Thoracic aorta (tissue), 2 donors: ENCODE measurements around the gene MUC5AC. TPM values are rescaled to one million over a fixed set of nuclear protein-coding genes. Genes with fewer than 3 reads are reported as not detected.

Experiments
- ATAC-seq: fragments of 150-250 bp; one replicate; pipeline ENCODE4 v1.8.0; 2017; ENCODE audit warnings: low read depth; ENCODE audit not compliant: insufficient number of reproducible peaks, low FRiP score
- DNase-seq: peaks from one replicate; pipeline ENCODE4 v3.0.0-alpha.2; 2020; ENCODE audit warnings: low spot score
- H3K27ac ChIP-seq, 2 donors: fragments of 200-600 bp; sonication (generic); 1 replicate in 1 of 2; 2 replicates in 1 of 2; pipeline ENCODE4 v1.5.1; 2016; ENCODE audit warnings: mild to moderate bottlenecking in 2 of 2, moderate library complexity in 2 of 2
- H3K27me3 ChIP-seq: fragments of 200-600 bp; sonication (generic); replicated peaks from 2 replicates; pipeline ENCODE4 v1.6.0; 2016; ENCODE audit warnings: mild to moderate bottlenecking; ENCODE audit not compliant: insufficient read depth
- H3K36me3 ChIP-seq: fragments of 200-600 bp; sonication (generic); one replicate; pipeline ENCODE4 v1.5.1; 2016
- H3K4me1 ChIP-seq, 2 donors: fragments of 200-600 bp; sonication (generic); 1 replicate in 1 of 2; 2 replicates in 1 of 2; pipeline versions ENCODE4 v1.5.1 to v1.6.0; 2016; ENCODE audit warnings: low read depth in 2 of 2, mild to moderate bottlenecking in 1 of 2; ENCODE audit not compliant: control insufficient read depth in 1 of 2
- H3K4me3 ChIP-seq: fragments of 200-600 bp; sonication (generic); 2 replicates; pipeline ENCODE4 v1.5.1; 2016; ENCODE audit warnings: mild to moderate bottlenecking
- H3K9me3 ChIP-seq: fragments of 200-600 bp; sonication (generic); 2 replicates; pipeline ENCODE4 v1.5.1; 2016
- CTCF ChIP-seq: fragments of 200-600 bp; sonication (generic); IDR thresholded peaks from one replicate; pipeline ENCODE4 v1.5.1; 2019; ENCODE audit warnings: antibody characterized with exemption
- total RNA-seq, 2 donors: library from RNA; depleted of rRNA; stranded (reverse); fragments of >200 nt; gene quantifications; one replicate each; pipeline versions ENCODE4 v1.1.0 to v1.2.3, GENCODE V29; 2016

MUC5AC gene
- total RNA-seq, 2 donors from 2014 or later: 45.9 TPM; not detected in 1

GRCh38 chr11:1178201-1178885, 20.6 kb downstream of the MUC5AC start:
- Histone ChIP-seq H3K4me1 (no peaks in the 10 kb centered on the region), H3K36me3 (no peaks in the 10 kb centered on the region), H3K9me3 (no peaks in the 10 kb centered on the region), H3K27ac (no peak overlapping the region), H3K4me3 (no peak overlapping the region), H3K27me3 (no peaks in the 10 kb centered on the region)
- TF ChIP-seq CTCF: no peak
- no peak for DNase-seq
- ATAC-seq: no peak

GRCh38 chr11:1178906-1179305, 21.2 kb downstream of the MUC5AC start:
- no peak overlapping the region for H3K27ac ChIP-seq
- DNase-seq: no peak
- H3K4me1 ChIP-seq: no peaks in the 10 kb centered on the region
- H3K27me3 ChIP-seq: no peaks in the 10 kb centered on the region
- ATAC-seq: no peak
- H3K9me3 ChIP-seq: no peaks in the 10 kb centered on the region
- TF ChIP-seq CTCF: no peak
- no peaks in the 10 kb centered on the region for H3K36me3 ChIP-seq
- H3K4me3 ChIP-seq: no peak overlapping the region

GRCh38 chr11:1179641-1180040, 21.9 kb downstream of the MUC5AC start:
- H3K4me1 ChIP-seq: no peaks in the 10 kb centered on the region
- no peak for ATAC-seq
- no peaks in the 10 kb centered on the region for H3K36me3 ChIP-seq
- TF ChIP-seq CTCF: no peak
- no peak for DNase-seq
- H3K9me3 ChIP-seq: no peaks in the 10 kb centered on the region
- H3K27me3 ChIP-seq: no peaks in the 10 kb centered on the region
- H3K4me3 ChIP-seq: no peak overlapping the region
- H3K27ac ChIP-seq: no peak overlapping the region

- H3K4me3 ChIP-seq: no peak overlapping the region
- H3K27me3 ChIP-seq: no peaks in the 10 kb centered on the region
- no peak for DNase-seq
- H3K36me3 ChIP-seq: no peaks in the 10 kb centered on the region
- no peaks in the 10 kb centered on the region for H3K9me3 ChIP-seq
- no peaks in the 10 kb centered on the region for H3K4me1 ChIP-seq
- no peak for ATAC-seq
- TF ChIP-seq CTCF: no peak
- H3K27ac ChIP-seq: no peak overlapping the region
These were observed 22.4 kb downstream of the MUC5AC start for GRCh38 chr11:1180171-1180570.

- H3K27ac ChIP-seq: no peak overlapping the region
- H3K4me1 ChIP-seq: no peaks in the 10 kb centered on the region
- no peak overlapping the region for H3K4me3 ChIP-seq
- H3K36me3 ChIP-seq: no peaks in the 10 kb centered on the region
- no peak for DNase-seq
- H3K9me3 ChIP-seq: no peaks in the 10 kb centered on the region
- no peaks in the 10 kb centered on the region for H3K27me3 ChIP-seq
- ATAC-seq: no peak
- no peak for TF ChIP-seq CTCF
These were observed 23.2 kb downstream of the MUC5AC start for GRCh38 chr11:1180947-1181391.
